Colon (tissue), 2 donors: Measurements from ENCODE around the gene LRRC37B.
"Not testable (repeated sequence)": the region's sequence is repeated elsewhere in the genome, so short reads cannot be mapped to it uniquely, and the experiment has no call there.

ENCODE experiments used
- FAIRE-seq: peaks from 2 replicates; lab custom pipeline; 2012; peaks lifted over from hg19 to GRCh38; lab: Jason Lieb, UNC
- donor health status: control.
- donor health status: control.

The LRRC37B gene

GRCh38 chr17:32006957-32007462, at the start of gene LRRC37B:
TSS of gene LRRC37B (plus strand) at chr17:32007383. CDS start at chr17:32021393, 14,010 bp downstream.
- no peak for FAIRE-seq

GRCh38 chr17:31964131-31964530, 43.1 kb upstream of the LRRC37B start:
- not testable (repeated sequence) for FAIRE-seq

DNA sequence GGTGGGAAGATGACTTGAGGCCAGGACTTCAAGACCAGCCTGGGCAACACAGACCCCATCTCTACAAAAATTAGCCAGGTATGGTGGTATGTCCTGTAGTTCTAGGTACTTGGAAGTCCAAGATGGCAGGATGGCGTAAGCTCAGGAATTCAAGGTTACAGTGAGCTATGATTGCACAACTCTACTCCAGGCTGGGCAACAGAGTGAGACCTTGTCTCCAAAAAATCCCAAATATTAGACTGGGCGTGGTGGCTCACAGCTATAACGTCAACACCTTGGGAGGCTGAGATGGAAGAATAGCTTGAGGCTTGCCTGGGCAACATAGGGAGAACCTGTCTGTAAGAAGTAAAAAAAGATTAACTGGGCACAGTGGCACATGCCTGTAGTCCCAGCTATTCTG, 39.5 kb upstream of the LRRC37B start:
- no peak for FAIRE-seq

DNA sequence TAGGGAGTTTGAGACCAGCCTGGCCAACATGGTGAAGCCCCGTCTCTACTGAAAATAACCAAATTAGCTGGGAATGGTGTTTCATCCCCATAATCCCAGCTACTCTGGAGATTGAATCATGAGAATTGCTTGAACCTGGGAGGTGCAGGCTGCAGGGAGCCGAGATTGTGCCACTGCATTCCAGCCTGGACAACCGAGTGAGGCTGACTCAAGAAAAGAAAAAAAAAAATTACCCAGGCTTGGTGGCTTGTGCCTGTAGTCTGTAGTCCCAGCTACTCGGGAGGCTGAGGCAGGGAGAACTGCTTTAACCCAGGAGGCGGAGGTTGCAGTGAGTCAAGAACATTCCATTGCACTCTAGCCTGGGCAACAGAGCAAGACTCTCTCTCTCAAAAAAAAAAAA, 36.8 kb upstream of the LRRC37B start:
- FAIRE-seq = not testable (repeated sequence)

GRCh38 chr17:31974269-31975071, 32.7 kb upstream of the LRRC37B start:
- FAIRE-seq = not testable (repeated sequence)

- not testable (repeated sequence) for FAIRE-seq
These were observed 31.8 kb upstream of the LRRC37B start for GRCh38 chr17:31975391-31975790.

DNA sequence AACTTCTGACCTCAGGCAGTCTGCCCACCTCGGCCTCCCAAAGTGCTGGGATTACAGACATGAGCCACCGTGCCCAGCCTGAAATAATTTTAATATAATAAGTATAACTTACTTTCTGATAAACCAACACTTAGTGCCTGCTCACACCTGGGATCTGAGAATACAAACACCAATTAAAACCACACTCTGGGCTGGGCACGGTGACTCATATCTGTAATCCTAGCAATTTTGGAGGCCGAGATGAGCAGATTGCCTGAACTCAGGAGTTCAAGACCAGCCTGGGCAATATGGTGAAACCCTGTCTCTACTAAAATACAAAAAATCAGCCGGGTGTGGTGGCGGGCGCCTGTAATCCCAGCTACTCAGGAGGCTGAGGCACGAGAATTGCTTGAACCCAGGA, 15.4 kb upstream of the LRRC37B start:
- not testable (repeated sequence) for FAIRE-seq

DNA sequence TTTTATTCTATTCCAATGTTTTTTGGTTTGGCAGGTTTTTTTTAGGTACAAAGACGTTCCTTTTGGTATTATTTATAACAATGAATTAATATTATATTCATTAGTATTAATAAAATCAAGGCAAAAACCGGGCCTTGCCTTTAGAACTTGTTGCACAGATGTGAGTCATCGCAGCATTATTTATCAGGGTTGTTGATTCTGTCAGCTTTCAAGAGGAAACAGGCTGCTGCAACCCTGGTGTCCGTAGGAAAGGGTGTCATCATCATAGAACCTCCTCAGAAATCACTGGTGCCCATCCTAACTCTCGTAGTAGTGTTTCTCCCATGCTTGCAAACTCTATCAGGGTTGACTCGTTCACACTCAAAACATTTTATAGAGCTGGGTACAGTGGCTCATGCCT, 10.2 kb upstream of the LRRC37B start:
- no peak for FAIRE-seq

- FAIRE-seq = no peak
These were observed 498 bp downstream of the LRRC37B start for GRCh38 chr17:32007463-32008298.

DNA sequence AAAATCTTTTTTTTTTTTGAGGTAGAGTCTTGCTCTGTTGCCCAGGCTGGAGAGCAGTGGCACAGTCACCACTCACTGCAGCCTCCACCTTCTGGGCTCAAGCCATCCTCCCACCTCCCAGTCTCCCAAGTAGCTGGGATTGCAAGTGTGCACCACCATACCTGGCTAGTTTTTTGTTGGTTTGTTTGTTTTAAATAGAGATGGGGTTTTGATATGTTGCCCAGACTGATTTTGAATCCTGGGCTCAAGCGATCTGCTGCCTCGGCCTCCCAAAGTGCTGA, 2.0 kb downstream of the LRRC37B start:
- no peak for FAIRE-seq

- peak; percentile 51 for FAIRE-seq
These were observed 2.9 kb downstream of the LRRC37B start for GRCh38 chr17:32010114-32010513.

- no peak for FAIRE-seq
These were observed 8.2 kb downstream of the LRRC37B start for GRCh38 chr17:32015245-32016013.

DNA sequence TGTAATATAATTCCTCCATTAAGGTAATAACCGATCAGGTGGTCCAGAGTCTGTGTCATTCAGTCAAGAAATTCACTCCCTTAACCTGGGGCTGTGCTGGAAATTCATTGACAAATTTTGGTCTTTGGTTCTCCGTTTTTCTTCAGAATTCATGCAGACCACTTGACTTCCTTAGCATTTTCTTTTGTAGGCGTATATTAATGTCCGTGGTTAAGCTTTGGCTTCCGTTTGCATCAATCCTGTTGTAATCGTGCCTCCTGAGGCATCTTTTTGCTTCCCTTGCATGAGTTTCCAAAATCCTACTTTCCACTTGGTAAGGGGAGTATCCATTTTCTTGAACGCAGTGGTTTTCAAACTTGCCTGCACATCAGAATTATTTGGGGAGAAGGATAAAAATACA, 9.0 kb downstream of the LRRC37B start:
- FAIRE-seq = no peak

DNA sequence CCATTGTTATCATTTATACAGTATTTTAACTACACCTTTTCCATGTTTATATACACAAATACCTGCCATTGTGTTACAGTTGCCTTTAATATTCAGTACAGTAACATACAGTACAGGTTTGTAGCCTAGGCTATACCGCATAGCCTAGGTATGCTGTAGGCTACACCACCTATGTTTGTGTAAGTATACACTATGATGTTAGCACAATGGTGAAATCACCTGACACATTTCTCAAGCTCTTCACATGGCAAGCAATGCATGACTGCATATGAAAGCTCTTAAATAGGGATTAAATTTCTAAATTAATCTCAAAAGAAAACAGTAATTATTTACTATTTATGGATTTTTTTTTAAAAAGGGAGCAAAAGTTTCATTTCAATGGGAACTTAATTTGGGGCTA, 12.0 kb downstream of the LRRC37B start:
- FAIRE-seq = no peak

DNA sequence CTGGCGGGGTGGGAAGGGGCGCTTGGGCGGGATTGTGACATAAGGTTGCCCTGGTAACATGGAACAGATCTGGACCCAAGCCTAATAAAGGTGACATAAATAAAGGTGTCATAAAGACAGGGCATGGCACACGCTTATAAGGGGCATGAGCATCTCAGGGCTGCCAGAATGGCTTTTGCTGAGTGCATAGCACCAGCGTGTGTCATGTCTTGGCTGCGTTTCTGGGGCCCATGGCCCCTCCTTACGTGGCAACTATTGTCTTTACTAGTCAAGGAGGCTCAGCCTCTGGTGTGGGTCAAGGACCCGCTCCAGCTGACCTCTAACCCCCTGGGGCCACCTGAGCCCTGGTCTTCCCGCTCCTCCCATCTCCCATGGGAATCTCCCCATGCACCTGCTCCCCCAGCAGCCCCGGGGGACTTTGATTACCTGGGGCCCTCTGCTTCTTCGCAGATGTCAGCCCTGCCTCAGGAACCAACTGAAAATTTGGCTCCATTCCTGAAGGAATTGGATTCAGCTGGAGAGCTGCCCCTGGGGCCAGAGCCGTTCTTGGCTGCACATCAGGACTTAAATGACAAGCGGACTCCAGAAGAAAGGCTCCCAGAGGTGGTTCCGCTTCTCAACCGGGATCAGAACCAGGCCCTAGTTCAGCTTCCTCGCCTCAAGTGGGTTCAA, 13.9 kb downstream of the LRRC37B start:
- no peak for FAIRE-seq

GRCh38 chr17:32021615-32021955, 14.4 kb downstream of the LRRC37B start:
- no peak for FAIRE-seq

DNA sequence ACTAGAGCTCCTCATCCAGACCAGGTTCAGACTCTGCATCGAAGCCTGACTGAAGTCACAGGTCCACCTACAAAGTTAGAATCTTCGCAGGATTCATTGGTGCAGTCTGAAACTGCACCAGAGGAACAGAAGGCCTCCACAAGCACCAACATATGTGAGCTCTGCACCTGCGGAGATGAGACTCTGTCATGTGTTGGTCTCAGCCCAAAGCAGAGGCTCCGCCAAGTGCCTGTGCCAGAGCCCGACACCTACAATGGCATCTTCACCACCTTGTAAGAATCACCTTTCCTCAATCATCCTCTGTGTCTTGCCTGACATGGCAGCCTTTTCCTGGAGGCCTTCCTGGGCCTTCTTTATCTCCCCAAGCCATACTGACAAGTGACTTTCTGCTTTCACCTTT, 15.4 kb downstream of the LRRC37B start:
- not testable (repeated sequence) for FAIRE-seq

DNA sequence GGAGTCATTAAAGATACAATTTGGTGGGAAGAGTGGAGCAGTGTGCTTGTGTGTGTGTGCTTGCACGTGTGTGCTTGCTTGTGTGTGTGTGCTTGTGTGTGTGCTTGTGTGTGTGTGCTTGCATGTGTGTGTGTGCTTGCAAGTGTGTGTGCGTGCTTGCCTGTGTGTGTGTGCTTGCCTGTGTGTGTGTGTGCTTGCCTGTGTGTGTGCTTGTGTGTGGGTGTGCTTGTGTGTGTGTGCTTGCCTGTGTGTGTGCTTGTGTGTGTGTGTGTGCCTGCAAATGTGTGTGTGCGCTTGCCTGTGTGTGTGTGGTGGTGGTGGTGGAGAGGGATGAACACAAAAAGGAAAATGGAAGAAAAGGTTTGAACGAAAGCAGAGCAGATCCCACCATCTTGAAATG, 20.1 kb downstream of the LRRC37B start:
- FAIRE-seq = not testable (repeated sequence)

GRCh38 chr17:32033223-32033622, 26.0 kb downstream of the LRRC37B start:
- no peak for FAIRE-seq

DNA sequence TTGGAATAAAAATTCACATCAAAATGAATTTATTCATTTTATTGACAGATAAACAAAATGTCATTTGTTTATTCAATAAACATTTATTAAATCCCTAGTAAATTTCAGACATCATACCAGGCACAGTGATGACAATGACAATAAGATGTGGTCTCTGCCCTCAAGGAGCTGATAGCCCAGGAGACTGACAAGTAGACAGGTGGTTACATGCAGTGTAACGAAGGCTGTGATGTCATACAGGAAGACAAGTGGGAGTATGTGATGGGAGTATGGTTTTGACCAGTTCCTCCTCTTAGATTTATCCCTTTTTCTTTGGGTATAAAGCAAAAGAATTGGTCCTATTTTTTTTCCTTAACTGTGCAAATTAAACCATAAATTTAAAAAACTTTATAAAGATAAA, 26.6 kb downstream of the LRRC37B start:
- not testable (repeated sequence) for FAIRE-seq

- FAIRE-seq = not testable (repeated sequence)
These were observed 33.1 kb downstream of the LRRC37B start for GRCh38 chr17:32040246-32040645.

DNA sequence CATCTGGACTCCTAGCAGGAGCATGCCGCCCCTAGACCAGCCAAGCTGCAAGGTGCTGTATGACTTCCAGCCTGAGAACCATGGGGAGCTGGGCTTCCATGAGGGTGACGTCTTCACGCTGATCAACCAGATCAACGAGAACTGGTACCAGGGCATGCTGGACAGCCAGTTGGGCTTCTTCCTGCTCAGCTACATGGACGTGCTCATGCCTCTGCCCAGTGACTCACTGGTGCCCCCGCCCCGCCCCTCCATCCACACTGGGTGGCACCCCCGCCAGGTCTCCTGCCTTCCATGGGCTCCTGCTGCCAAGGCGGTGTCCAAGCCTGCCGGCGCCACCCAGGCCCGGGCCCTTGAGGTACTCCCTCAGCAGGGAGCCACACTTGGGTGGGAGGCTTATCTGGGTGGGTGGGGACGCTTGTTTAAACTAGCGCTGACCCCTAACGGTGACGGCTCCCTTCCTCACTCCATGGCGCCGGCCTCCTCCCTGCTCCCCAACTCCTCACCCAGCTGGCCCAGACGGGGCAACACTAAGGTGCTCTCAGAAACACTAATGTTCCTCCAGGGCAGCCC, 34.2 kb downstream of the LRRC37B start:
- not testable (repeated sequence) for FAIRE-seq
